ENCODE measurements around the gene CCDC15. TPM values are rescaled to one million over a fixed set of nuclear protein-coding genes. Genes with fewer than 3 reads are reported as not detected.
"Not testable (repeated sequence)": the region's sequence is repeated elsewhere in the genome, so short reads cannot be mapped to it uniquely, and the experiment has no call there.

The CCDC15 gene
- polyA plus RNA-seq, 1 donor: 2.7 TPM

GRCh38 chr11:125001079-125001778, 47.2 kb downstream of the CCDC15 start:
- DNase-seq: no peak

- DNase-seq: no peak
Observed at GRCh38 chr11:125001849-125002248, 47.8 kb downstream of the CCDC15 start.

GRCh38 chr11:125005491-125005890, 51.5 kb downstream of the CCDC15 start:
- no peak for DNase-seq

GRCh38 chr11:125016413-125016812, 62.4 kb downstream of the CCDC15 start:
- no peak for DNase-seq

- DNase-seq: no peak
Observed at GRCh38 chr11:125020342-125020741, 66.3 kb downstream of the CCDC15 start.

GRCh38 chr11:125022551-125022950, 68.5 kb downstream of the CCDC15 start:
- no peak for DNase-seq

GRCh38 chr11:125025968-125026367, 72.0 kb downstream of the CCDC15 start:
- no peak for DNase-seq

GRCh38 chr11:125029431-125029830, 75.4 kb downstream of the CCDC15 start:
- DNase-seq: not testable (repeated sequence)

- DNase-seq: no peak
Observed at GRCh38 chr11:125036933-125037332, 82.9 kb downstream of the CCDC15 start.

- DNase-seq: no peak
Observed at GRCh38 chr11:125049164-125049792, 95.3 kb downstream of the CCDC15 start.

GRCh38 chr11:125052047-125052446, 98.0 kb downstream of the CCDC15 start:
- DNase-seq: no peak

GRCh38 chr11:125053167-125053566, 99.2 kb downstream of the CCDC15 start:
- no peak for DNase-seq

GRCh38 chr11:125055107-125055715, 101.2 kb downstream of the CCDC15 start:
- no peak for DNase-seq

- not testable (repeated sequence) for DNase-seq
Observed at GRCh38 chr11:125056111-125056510, 102.1 kb downstream of the CCDC15 start.

- DNase-seq: no peak
Observed at GRCh38 chr11:125056931-125057692, 103.1 kb downstream of the CCDC15 start.

- DNase-seq: no peak
Observed at GRCh38 chr11:125057693-125058016, 103.7 kb downstream of the CCDC15 start.

- DNase-seq: no peak
Observed at GRCh38 chr11:125061281-125061680, 107.3 kb downstream of the CCDC15 start.

- no peak for DNase-seq
Observed at GRCh38 chr11:125062218-125062930, 108.4 kb downstream of the CCDC15 start.

GRCh38 chr11:125062931-125063428, 109.0 kb downstream of the CCDC15 start, which contains the start of gene SLC37A2:
Gene SLC37A2 (plus strand): TSS chr11:125063305. CDS start chr11:125063368, 63 bp downstream.
- peak; percentile 56 for DNase-seq

GRCh38 chr11:125063429-125064043, 109.5 kb downstream of the CCDC15 start:
- no peak for DNase-seq

GRCh38 chr11:125064070-125064469, 110.1 kb downstream of the CCDC15 start:
- no peak for DNase-seq

- DNase-seq: no peak
Observed at GRCh38 chr11:125068368-125068767, 114.4 kb downstream of the CCDC15 start.
